Colonic mucosa (tissue), 4 donors: ENCODE data around the gene CLDN9. TPM values are rescaled to one million over a fixed set of nuclear protein-coding genes. Genes with fewer than 3 reads are reported as not detected.

Experiments used
- DNase-seq: peaks from one replicate; pipeline ENCODE4 v3.0.0-alpha.2; 2020
- H3K27ac ChIP-seq: fragments of 200-600 bp; one replicate; pipeline ENCODE4 v1.8.0; 2021
- H3K27me3 ChIP-seq: fragments of 200-600 bp; one replicate; pipeline ENCODE4 v1.8.0; 2021
- H3K36me3 ChIP-seq: fragments of 200-600 bp; one replicate; pipeline ENCODE4 v1.8.0; 2021
- H3K4me1 ChIP-seq: fragments of 200-600 bp; one replicate; pipeline ENCODE4 v1.8.0; 2021; ENCODE audit warnings: mild to moderate bottlenecking
- H3K4me3 ChIP-seq: fragments of 200-600 bp; one replicate; pipeline ENCODE4 v1.8.0; 2021
- H3K9ac ChIP-seq, 2 donors: one replicate each; pipeline ENCODE4 v1.7.0; 2013; ENCODE audit warnings: control low read depth in 2 of 2, low read depth in 2 of 2, low read length in 2 of 2
- H3K9me3 ChIP-seq: fragments of 200-600 bp; one replicate; pipeline ENCODE4 v1.8.0; 2021
- intact Hi-C: fragments of 100-400 bp; cut with DNase I; formaldehyde crosslinking; loops from one replicate; pipeline ENCODE4 v1.14.1; 2022
- total RNA-seq, 2 donors: library from RNA; stranded (reverse); fragmentation: NEBNext Ultra II Directional in 1 of 2; extraction: Animal tissue kit (Norgen Biotek cat#: 25700) in 1 of 2; gene quantifications; one replicate each; pipeline ENCODE4 v1.2.1, GENCODE V29; 2021
- TF ChIP-seq, protein P1 (sequence below): fragments of 200-600 bp; IDR thresholded peaks from one replicate; pipeline ENCODE4 v1.8.0; 2022; ENCODE audit warnings: antibody characterized with exemption, mild to moderate bottlenecking
- donor health status: healthy.
- donor health status: DM: no; HTN: no; CAD: no.
- donor health status: DM: no; HTN: no; CAD: no.

Gene CLDN9
- total RNA-seq, 2 donors from 2014 or later = 0.35 to 0.67 TPM

DNA sequence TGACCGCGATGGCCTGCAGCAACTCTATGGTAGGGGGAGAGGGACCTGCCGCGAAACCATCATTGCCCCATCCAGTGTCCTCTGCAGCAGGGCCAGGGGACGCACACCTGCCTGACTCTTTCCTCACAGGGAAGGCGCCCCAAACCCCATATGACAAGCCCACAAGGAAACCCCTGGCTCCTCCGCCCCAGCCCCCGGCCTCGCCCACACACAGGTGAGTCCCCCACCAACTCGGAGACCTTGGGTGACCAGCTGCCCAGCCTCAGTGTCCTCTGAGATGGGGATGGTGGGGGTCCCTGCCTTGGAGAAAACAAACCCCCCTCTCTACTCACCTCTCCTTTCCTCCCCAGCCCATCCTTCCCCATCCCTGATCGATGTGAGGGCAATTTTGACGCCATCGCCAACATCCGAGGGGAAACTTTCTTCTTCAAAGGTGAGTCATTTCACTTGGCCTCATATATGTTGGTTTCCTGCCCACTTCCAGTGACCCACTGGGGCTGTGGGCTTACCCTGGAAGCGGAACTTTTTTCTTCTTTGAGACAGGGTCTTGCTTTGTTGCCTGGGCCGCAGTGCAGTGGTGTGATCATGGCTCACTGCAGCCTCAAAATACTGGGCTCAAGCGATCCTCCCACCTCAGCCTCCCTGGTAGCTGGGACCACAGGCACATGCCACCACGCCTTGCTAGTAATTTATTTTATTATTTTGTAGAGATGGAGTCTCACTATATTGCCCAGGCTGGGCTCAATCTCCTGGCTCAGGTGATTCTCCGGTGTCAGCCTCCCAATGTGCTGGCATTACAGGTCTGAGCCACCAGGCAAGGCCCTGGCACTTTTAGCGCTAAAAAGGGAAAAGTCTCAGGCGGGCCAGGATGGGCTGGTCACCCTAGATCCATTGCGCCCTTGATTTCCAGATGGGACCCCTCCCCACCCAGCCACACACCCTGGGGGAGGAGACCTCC is 44.7 kb downstream of the CLDN9 start:
- H3K27me3 ChIP-seq = no peaks in the 10 kb centered on the region
- peaks cover 12% of the 10 kb centered on the region for H3K4me1 ChIP-seq
- no peak overlapping the region for H3K27ac ChIP-seq
- H3K4me3 ChIP-seq = peak overlapping the region; percentile 89
- intact Hi-C loops = loop anchor here (5.0 kb wide), 1 partner anchor 70 kb away; no protein-coding TSS in a partner anchor
- TF ChIP-seq, protein P1, sequence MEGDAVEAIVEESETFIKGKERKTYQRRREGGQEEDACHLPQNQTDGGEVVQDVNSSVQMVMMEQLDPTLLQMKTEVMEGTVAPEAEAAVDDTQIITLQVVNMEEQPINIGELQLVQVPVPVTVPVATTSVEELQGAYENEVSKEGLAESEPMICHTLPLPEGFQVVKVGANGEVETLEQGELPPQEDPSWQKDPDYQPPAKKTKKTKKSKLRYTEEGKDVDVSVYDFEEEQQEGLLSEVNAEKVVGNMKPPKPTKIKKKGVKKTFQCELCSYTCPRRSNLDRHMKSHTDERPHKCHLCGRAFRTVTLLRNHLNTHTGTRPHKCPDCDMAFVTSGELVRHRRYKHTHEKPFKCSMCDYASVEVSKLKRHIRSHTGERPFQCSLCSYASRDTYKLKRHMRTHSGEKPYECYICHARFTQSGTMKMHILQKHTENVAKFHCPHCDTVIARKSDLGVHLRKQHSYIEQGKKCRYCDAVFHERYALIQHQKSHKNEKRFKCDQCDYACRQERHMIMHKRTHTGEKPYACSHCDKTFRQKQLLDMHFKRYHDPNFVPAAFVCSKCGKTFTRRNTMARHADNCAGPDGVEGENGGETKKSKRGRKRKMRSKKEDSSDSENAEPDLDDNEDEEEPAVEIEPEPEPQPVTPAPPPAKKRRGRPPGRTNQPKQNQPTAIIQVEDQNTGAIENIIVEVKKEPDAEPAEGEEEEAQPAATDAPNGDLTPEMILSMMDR = no peak
- DNase-seq = no peak
- H3K9me3 ChIP-seq = no peaks in the 10 kb centered on the region
- H3K36me3 ChIP-seq = no peaks in the 10 kb centered on the region
- peak overlapping the region in 1 of 2 donors; percentile 76 for H3K9ac ChIP-seq

DNA sequence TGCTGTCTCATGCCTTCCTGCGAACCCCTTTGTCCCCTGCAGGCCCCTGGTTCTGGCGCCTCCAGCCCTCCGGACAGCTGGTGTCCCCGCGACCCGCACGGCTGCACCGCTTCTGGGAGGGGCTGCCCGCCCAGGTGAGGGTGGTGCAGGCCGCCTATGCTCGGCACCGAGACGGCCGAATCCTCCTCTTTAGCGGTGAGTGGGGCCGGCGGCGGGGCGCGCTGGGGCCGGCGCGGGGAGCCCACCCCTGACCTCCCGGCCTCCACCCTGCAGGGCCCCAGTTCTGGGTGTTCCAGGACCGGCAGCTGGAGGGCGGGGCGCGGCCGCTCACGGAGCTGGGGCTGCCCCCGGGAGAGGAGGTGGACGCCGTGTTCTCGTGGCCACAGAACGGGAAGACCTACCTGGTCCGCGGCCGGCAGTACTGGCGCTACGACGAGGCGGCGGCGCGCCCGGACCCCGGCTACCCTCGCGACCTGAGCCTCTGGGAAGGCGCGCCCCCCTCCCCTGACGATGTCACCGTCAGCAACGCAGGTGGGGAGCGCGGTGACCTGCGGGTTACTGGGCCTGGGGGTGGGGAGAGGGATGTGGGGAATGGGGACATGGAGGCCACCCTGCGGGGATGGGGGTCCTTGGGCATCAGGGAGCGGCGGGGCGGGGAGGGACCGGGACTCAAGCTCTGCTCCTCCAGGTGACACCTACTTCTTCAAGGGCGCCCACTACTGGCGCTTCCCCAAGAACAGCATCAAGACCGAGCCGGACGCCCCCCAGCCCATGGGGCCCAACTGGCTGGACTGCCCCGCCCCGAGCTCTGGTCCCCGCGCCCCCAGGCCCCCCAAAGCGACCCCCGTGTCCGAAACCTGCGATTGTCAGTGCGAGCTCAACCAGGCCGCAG is 45.7 kb downstream of the CLDN9 start:
- TF ChIP-seq, protein P1 = no peak
- Histone ChIP-seq H3K9me3 (no peaks in the 10 kb centered on the region), H3K27ac (peak overlapping the region; percentile 81), H3K9ac (peak overlapping the region; percentile 92 to 97), H3K4me3 (peak overlapping the region; percentile 89), H3K4me1 (peaks cover 12% of the 10 kb centered on the region), H3K36me3 (no peaks in the 10 kb centered on the region), H3K27me3 (no peaks in the 10 kb centered on the region)
- intact Hi-C loops = loop anchor here (5.0 kb wide), 1 partner anchor 69 kb away; no protein-coding TSS in a partner anchor
- peak; percentile 78 for DNase-seq

DNA sequence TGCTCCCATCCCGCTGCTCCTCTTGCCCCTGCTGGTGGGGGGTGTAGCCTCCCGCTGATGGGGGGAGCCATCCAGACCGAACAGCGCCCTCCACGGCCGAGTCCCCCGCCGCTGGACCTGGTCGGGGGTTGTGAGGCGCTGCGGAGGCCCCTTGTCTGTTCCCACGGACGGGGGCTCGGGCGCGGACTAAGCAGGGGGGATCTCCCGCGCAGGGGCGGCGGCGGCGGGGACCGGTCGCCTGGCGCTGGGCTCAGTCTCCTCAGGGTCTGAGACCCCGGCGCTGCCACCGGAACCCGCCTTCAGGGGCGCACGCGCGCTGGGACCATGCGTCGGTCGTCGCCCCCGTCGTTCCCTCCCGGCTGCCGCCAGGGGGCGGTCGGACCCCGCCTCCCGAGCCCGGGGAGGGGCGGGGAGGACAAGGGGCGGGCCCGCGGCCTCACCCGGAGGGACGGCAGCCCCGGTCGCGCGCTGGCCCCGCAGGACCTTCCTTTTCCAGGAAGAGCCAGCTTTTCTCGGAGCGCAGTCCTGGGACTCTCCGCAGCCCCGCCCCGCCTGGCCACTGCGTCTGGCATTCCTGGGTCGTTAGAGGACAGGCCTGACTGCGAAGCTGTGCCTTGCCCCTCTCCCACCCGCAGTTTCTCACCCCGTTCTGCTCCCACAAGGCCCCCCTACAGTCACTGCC is 46.5 kb downstream of the CLDN9 start:
- Histone ChIP-seq H3K27ac (peak overlapping the region; percentile 81), H3K9ac (peak overlapping the region; percentile 92 to 97), H3K4me3 (peak overlapping the region; percentile 89), H3K27me3 (no peaks in the 10 kb centered on the region), H3K4me1 (peaks cover 12% of the 10 kb centered on the region), H3K9me3 (no peaks in the 10 kb centered on the region), H3K36me3 (no peaks in the 10 kb centered on the region)
- DNase-seq = peak; percentile 92
- intact Hi-C loops = loop anchor here (5.0 kb wide), 1 partner anchor 68 kb away; no protein-coding TSS in a partner anchor
- TF ChIP-seq, protein P1 = peak; percentile 95

DNA sequence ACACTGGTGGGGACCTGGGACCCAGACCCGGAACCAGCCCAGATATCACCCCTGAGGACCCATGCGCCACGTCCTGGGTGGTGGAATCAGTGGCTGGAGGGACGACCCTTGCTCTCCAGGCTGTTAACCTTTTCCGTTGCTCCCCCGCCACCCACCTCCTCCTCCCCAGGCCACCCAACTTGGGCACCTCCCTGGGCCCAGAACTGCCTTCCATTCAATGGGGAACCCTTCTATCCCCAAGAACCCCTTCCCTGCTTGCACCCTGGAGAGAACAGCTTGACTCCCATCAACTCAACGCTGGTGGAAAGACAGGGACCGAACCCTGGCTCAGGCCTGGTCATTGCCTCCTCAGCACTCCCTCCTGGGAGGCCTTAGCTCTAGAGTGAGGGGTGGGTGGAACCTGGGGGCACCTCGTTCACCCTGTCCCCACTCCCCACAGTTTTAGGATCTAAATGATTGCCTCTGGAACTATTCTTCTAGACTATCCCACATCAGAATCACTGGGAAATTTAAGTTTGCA is 47.1 kb downstream of the CLDN9 start:
- Histone ChIP-seq H3K4me3 (peak overlapping the region; percentile 89), H3K4me1 (peaks cover 16% of the 10 kb centered on the region)
- intact Hi-C loops = loop anchor here (5.0 kb wide), 2 partner anchors 68 to 108 kb away; no protein-coding TSS in a partner anchor

More for the DNA sequence above, 47.1 kb downstream of the CLDN9 start:
- Histone ChIP-seq H3K9ac (peak overlapping the region; percentile 83 to 92), H3K27me3 (no peaks in the 10 kb centered on the region), H3K36me3 (no peaks in the 10 kb centered on the region), H3K27ac (peak overlapping the region; percentile 81), H3K9me3 (no peaks in the 10 kb centered on the region)
- TF ChIP-seq, protein P1 = no peak
- DNase-seq = no peak
